Gastrocnemius medialis (tissue), 4 donors: ENCODE results near the gene SLC49A4.

Experiments used
- POLR2A ChIP-seq, 2 donors: fragments of 450-650 bp; IDR thresholded peaks; one replicate each; pipeline ENCODE4 v1.6.1; 2017; ENCODE audit warnings: antibody characterized with exemption in 2 of 2, mild to moderate bottlenecking in 2 of 2, moderate library complexity in 2 of 2
- TF ChIP-seq, protein P1 (sequence below), 5 experiments: fragments of 450-650 bp in 3 of 5; fragments of 200-600 bp in 2 of 5; sonication (generic) in 2 of 5; IDR thresholded peaks in 4 of 5; conservative IDR thresholded peaks in 1 of 5; 1 replicate in 4 of 5; 2 replicates in 1 of 5; pipeline ENCODE4 v1.5.1; 2016 to 2019; ENCODE audit warnings: antibody characterized with exemption in 5 of 5, mild to moderate bottlenecking in 3 of 5, moderate library complexity in 3 of 5

GRCh38 chr3:122859021-122859805, 64.3 kb downstream of the SLC49A4 start:
- no peak for TF ChIP-seq POLR2A (IDR thresholded peaks at IDR 0.05)
- TF ChIP-seq, protein P1, sequence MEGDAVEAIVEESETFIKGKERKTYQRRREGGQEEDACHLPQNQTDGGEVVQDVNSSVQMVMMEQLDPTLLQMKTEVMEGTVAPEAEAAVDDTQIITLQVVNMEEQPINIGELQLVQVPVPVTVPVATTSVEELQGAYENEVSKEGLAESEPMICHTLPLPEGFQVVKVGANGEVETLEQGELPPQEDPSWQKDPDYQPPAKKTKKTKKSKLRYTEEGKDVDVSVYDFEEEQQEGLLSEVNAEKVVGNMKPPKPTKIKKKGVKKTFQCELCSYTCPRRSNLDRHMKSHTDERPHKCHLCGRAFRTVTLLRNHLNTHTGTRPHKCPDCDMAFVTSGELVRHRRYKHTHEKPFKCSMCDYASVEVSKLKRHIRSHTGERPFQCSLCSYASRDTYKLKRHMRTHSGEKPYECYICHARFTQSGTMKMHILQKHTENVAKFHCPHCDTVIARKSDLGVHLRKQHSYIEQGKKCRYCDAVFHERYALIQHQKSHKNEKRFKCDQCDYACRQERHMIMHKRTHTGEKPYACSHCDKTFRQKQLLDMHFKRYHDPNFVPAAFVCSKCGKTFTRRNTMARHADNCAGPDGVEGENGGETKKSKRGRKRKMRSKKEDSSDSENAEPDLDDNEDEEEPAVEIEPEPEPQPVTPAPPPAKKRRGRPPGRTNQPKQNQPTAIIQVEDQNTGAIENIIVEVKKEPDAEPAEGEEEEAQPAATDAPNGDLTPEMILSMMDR (IDR thresholded peaks at IDR 0.05 in 4 of 5, conservative IDR thresholded peaks at IDR 0.05 in 1 of 5) = no peak
